ENCODE measurements around the gene COL26A1. TPM values are rescaled to one million over a fixed set of nuclear protein-coding genes. Genes with fewer than 3 reads are reported as not detected.

COL26A1 gene
- total and polyA plus RNA-seq, 5 donors: 0.09 to 0.11 TPM; not detected in 3

- no peaks in the 10 kb centered on the region for H3K4me1 ChIP-seq (ENCODE audit: control insufficient read depth, insufficient read depth, low read length)
- no peak overlapping the region for H3K4me3 ChIP-seq (ENCODE audit: low read length)
- H3K27me3 ChIP-seq (ENCODE audit: control insufficient read depth, insufficient read depth): no peaks in the 10 kb centered on the region
- 89% methylated on average over 7 of the region's 7 CpGs for WGBS
- intact Hi-C loops (cut with DNase I): no loop called here
- ATAC-seq (no peak), DNase-seq (no peak)
- no peak overlapping the region for H3K27ac ChIP-seq (ENCODE audit: low read length)
- no peaks in the 10 kb centered on the region for H3K9me3 ChIP-seq (ENCODE audit: control insufficient read depth, low read length)
Observed at GRCh38 chr7:101580596-101580995, 217.9 kb downstream of the COL26A1 start.

- DNase-seq (no peak), ATAC-seq (no peak)
- 69% methylated on average over 10 of the region's 10 CpGs for WGBS
- H3K4me3 ChIP-seq (ENCODE audit: low read length): no peak overlapping the region
- H3K9me3 ChIP-seq (ENCODE audit: control insufficient read depth, low read length): no peaks in the 10 kb centered on the region
- H3K27ac ChIP-seq (ENCODE audit: low read length): no peak overlapping the region
- H3K27me3 ChIP-seq (ENCODE audit: control insufficient read depth, insufficient read depth): no peaks in the 10 kb centered on the region
- H3K4me1 ChIP-seq (ENCODE audit: control insufficient read depth, insufficient read depth, low read length): no peaks in the 10 kb centered on the region
- intact Hi-C loops (cut with DNase I): no loop called here
Observed at GRCh38 chr7:101581891-101582290, 219.2 kb downstream of the COL26A1 start.

- DNase-seq: no peak
Observed at GRCh38 chr7:101582971-101583370, 220.3 kb downstream of the COL26A1 start.

GRCh38 chr7:101586078-101586905 lies 223.6 kb downstream of the COL26A1 start:
- H3K9me3 ChIP-seq (ENCODE audit: control insufficient read depth, low read length): no peaks in the 10 kb centered on the region
- no peaks in the 10 kb centered on the region for H3K27me3 ChIP-seq (ENCODE audit: control insufficient read depth, insufficient read depth)
- DNase-seq: no peak
- no peak overlapping the region for H3K27ac ChIP-seq (ENCODE audit: low read length)
- no peak overlapping the region for H3K4me3 ChIP-seq (ENCODE audit: low read length)
- 76% methylated on average over 18 of the region's 18 CpGs for WGBS
- no peaks in the 10 kb centered on the region for H3K4me1 ChIP-seq (ENCODE audit: control insufficient read depth, insufficient read depth, low read length)
- no peak for ATAC-seq
- intact Hi-C loops (cut with DNase I): no loop called here

More at GRCh38 chr7:101582971-101583370, 220.3 kb downstream of the COL26A1 start:
- H3K4me1 ChIP-seq (ENCODE audit: control insufficient read depth, insufficient read depth, low read length): no peaks in the 10 kb centered on the region
- WGBS: 96% methylated on average over 3 of the region's 3 CpGs
- intact Hi-C loops (cut with DNase I): no loop called here
- H3K27ac ChIP-seq (ENCODE audit: low read length): no peak overlapping the region
- no peak for ATAC-seq
- no peak overlapping the region for H3K4me3 ChIP-seq (ENCODE audit: low read length)
- H3K9me3 ChIP-seq (ENCODE audit: control insufficient read depth, low read length): no peaks in the 10 kb centered on the region
- no peaks in the 10 kb centered on the region for H3K27me3 ChIP-seq (ENCODE audit: control insufficient read depth, insufficient read depth)

GRCh38 chr7:101586906-101587677 lies 224.4 kb downstream of the COL26A1 start:
- ATAC-seq: no peak
- no peak for DNase-seq
- intact Hi-C loops (cut with DNase I): no loop called here
- H3K4me1 ChIP-seq (ENCODE audit: control insufficient read depth, insufficient read depth, low read length): no peaks in the 10 kb centered on the region
- H3K27ac ChIP-seq (ENCODE audit: low read length): no peak overlapping the region
- no peaks in the 10 kb centered on the region for H3K9me3 ChIP-seq (ENCODE audit: control insufficient read depth, low read length)
- no peaks in the 10 kb centered on the region for H3K27me3 ChIP-seq (ENCODE audit: control insufficient read depth, insufficient read depth)
- H3K4me3 ChIP-seq (ENCODE audit: low read length): no peak overlapping the region
- WGBS: 67% methylated on average over 12 of the region's 12 CpGs

- intact Hi-C loops (cut with DNase I): no loop called here
- H3K27ac ChIP-seq (ENCODE audit: low read length): no peak overlapping the region
- H3K27me3 ChIP-seq (ENCODE audit: control insufficient read depth, insufficient read depth): no peaks in the 10 kb centered on the region
- DNase-seq (no peak), ATAC-seq (no peak)
- H3K4me1 ChIP-seq (ENCODE audit: control insufficient read depth, insufficient read depth, low read length): no peaks in the 10 kb centered on the region
- no peak overlapping the region for H3K4me3 ChIP-seq (ENCODE audit: low read length)
- no peaks in the 10 kb centered on the region for H3K9me3 ChIP-seq (ENCODE audit: control insufficient read depth, low read length)
- WGBS: 85% methylated on average over 9 of the region's 9 CpGs
Observed at GRCh38 chr7:101588131-101588935, 225.7 kb downstream of the COL26A1 start.

GRCh38 chr7:101589052-101589451 lies 226.4 kb downstream of the COL26A1 start:
- 80% methylated on average over 5 of the region's 5 CpGs for WGBS
- H3K27me3 ChIP-seq (ENCODE audit: control insufficient read depth, insufficient read depth): no peaks in the 10 kb centered on the region
- DNase-seq: no peak
- no peaks in the 10 kb centered on the region for H3K4me1 ChIP-seq (ENCODE audit: control insufficient read depth, insufficient read depth, low read length)
- no peak for ATAC-seq
- H3K9me3 ChIP-seq (ENCODE audit: control insufficient read depth, low read length): no peaks in the 10 kb centered on the region
- H3K27ac ChIP-seq (ENCODE audit: low read length): no peak overlapping the region
- intact Hi-C loops (cut with DNase I): no loop called here
- H3K4me3 ChIP-seq (ENCODE audit: low read length): no peak overlapping the region

GRCh38 chr7:101589976-101590662 lies 227.4 kb downstream of the COL26A1 start:
- Histone ChIP-seq H3K27ac (ENCODE audit: low read length) (no peak overlapping the region), H3K27me3 (ENCODE audit: control insufficient read depth, insufficient read depth) (no peaks in the 10 kb centered on the region), H3K4me1 (ENCODE audit: control insufficient read depth, insufficient read depth, low read length) (no peaks in the 10 kb centered on the region), H3K4me3 (ENCODE audit: low read length) (no peak overlapping the region), H3K9me3 (ENCODE audit: control insufficient read depth, low read length) (no peaks in the 10 kb centered on the region)
- DNase-seq (no peak), ATAC-seq (no peak)
- intact Hi-C loops (cut with DNase I): no loop called here
- 78% methylated on average over 15 of the region's 15 CpGs for WGBS

- no peaks in the 10 kb centered on the region for H3K4me1 ChIP-seq (ENCODE audit: control insufficient read depth, insufficient read depth, low read length)
- no peaks in the 10 kb centered on the region for H3K27me3 ChIP-seq (ENCODE audit: control insufficient read depth, insufficient read depth)
- DNase-seq: no peak
- no peaks in the 10 kb centered on the region for H3K9me3 ChIP-seq (ENCODE audit: control insufficient read depth, low read length)
- intact Hi-C loops (cut with DNase I): no loop called here
- WGBS: 90% methylated on average over 18 of the region's 18 CpGs
- no peak overlapping the region for H3K27ac ChIP-seq (ENCODE audit: low read length)
- no peak overlapping the region for H3K4me3 ChIP-seq (ENCODE audit: low read length)
- ATAC-seq: no peak
Observed at GRCh38 chr7:101590663-101591435, 228.2 kb downstream of the COL26A1 start.

GRCh38 chr7:101591504-101591903 lies 228.8 kb downstream of the COL26A1 start:
- DNase-seq (no peak), ATAC-seq (no peak)
- 94% methylated on average over 2 of the region's 2 CpGs for WGBS
- Histone ChIP-seq H3K4me1 (ENCODE audit: control insufficient read depth, insufficient read depth, low read length) (no peaks in the 10 kb centered on the region), H3K9me3 (ENCODE audit: control insufficient read depth, low read length) (no peaks in the 10 kb centered on the region), H3K4me3 (ENCODE audit: low read length) (no peak overlapping the region), H3K27me3 (ENCODE audit: control insufficient read depth, insufficient read depth) (no peaks in the 10 kb centered on the region), H3K27ac (ENCODE audit: low read length) (no peak overlapping the region)
- intact Hi-C loops (cut with DNase I): no loop called here
